RPMI8226 (cell line): ENCODE measurements around the gene INS.

Experiments
- DNase-seq: peaks from one replicate; pipeline ENCODE4 v3.0.0-alpha.2; 2015

The INS gene

GRCh38 chr11:2143477-2143798, 17.6 kb downstream of the INS start:
- DNase-seq, result no peak

GRCh38 chr11:2142762-2143202, 18.2 kb downstream of the INS start:
- no peak for DNase-seq

GRCh38 chr11:2142300-2142759, 18.7 kb downstream of the INS start:
- DNase-seq, result no peak

GRCh38 chr11:2140411-2141400, 20.3 kb downstream of the INS start:
- DNase-seq, result no peak

- DNase-seq, result no peak
Observed at GRCh38 chr11:2139621-2140337, 21.2 kb downstream of the INS start.

- DNase-seq, result no peak
Observed at GRCh38 chr11:2139123-2139521, 21.9 kb downstream of the INS start, which contains the start of gene IGF2. IGF2 (minus strand) TSS chr11:2139389; CDS start chr11:2135523, 3,866 bp downstream.

GRCh38 chr11:2138431-2139122, 22.4 kb downstream of the INS start:
- no peak for DNase-seq

- DNase-seq, result no peak
Observed at GRCh38 chr11:2138068-2138430, 23.0 kb downstream of the INS start.

GRCh38 chr11:2137202-2138067, 23.6 kb downstream of the INS start:
- no peak for DNase-seq

- no peak for DNase-seq
Observed at GRCh38 chr11:2136952-2137201, 24.1 kb downstream of the INS start.

GRCh38 chr11:2136209-2136951, 24.6 kb downstream of the INS start:
- DNase-seq, result no peak

GRCh38 chr11:2135648-2136201, 25.3 kb downstream of the INS start:
- DNase-seq, result no peak

- DNase-seq, result no peak
Observed at GRCh38 chr11:2135018-2135569, 25.9 kb downstream of the INS start.

GRCh38 chr11:2134022-2135010, 26.7 kb downstream of the INS start:
- DNase-seq, result peak; percentile 29

- no peak for DNase-seq
Observed at GRCh38 chr11:2133241-2134021, 27.6 kb downstream of the INS start.

- no peak for DNase-seq
Observed at GRCh38 chr11:2132874-2133240, 28.2 kb downstream of the INS start.

GRCh38 chr11:2132246-2132645, 28.8 kb downstream of the INS start:
- DNase-seq, result no peak

GRCh38 chr11:2131371-2132236, 29.4 kb downstream of the INS start:
- DNase-seq, result no peak
